Upper lobe of left lung (tissue), 6 donors: ENCODE data around the gene SLC22A1. TPM values are rescaled to one million over a fixed set of nuclear protein-coding genes. Genes with fewer than 3 reads are reported as not detected.

ENCODE experiments used
- ATAC-seq, 2 donors: fragments of 200-7000 bp; cut with Tn5 transposase; one replicate each; pipeline ENCODE4 v1.9.1; 2022; ENCODE audit warnings: mild to moderate bottlenecking in 2 of 2, moderate library complexity in 2 of 2; ENCODE audit not compliant: low FRiP score in 2 of 2
- DNase-seq, 2 donors: peaks; one replicate each; pipeline ENCODE4 v3.0.0-alpha.2; 2019 to 2020
- H3K27ac ChIP-seq, 4 donors: fragments of 200-600 bp; sonication (generic); one replicate each; pipeline ENCODE4 v1.5.1; 2016 to 2019
- H3K27me3 ChIP-seq, 4 donors: fragments of 200-600 bp; sonication (generic); one replicate each; pipeline ENCODE4 v1.5.1; 2017 to 2019
- H3K36me3 ChIP-seq, 4 donors: fragments of 200-600 bp; sonication (generic); one replicate each; pipeline ENCODE4 v1.5.1; 2016 to 2019
- H3K4me1 ChIP-seq, 4 donors: fragments of 200-600 bp; sonication (generic); one replicate each; pipeline ENCODE4 v1.5.1; 2018 to 2019
- H3K4me3 ChIP-seq, 4 donors: fragments of 200-600 bp; sonication (generic); one replicate each; pipeline ENCODE4 v1.5.1; 2017 to 2019; ENCODE audit warnings: mild to moderate bottlenecking in 2 of 4, moderate library complexity in 1 of 4
- H3K9me3 ChIP-seq, 4 donors: fragments of 200-600 bp; sonication (generic); one replicate each; pipeline ENCODE4 v1.5.1; 2018 to 2019
- CTCF ChIP-seq, 6 experiments: fragments of 450-650 bp in 4 of 6; fragments of 200-600 bp in 2 of 6; sonication (generic) in 2 of 6; IDR thresholded peaks; one replicate each; pipeline ENCODE4 v1.5.1; 2016 to 2019; ENCODE audit warnings: antibody characterized with exemption in 6 of 6
- EP300 ChIP-seq, 4 donors: sonication (generic); formaldehyde crosslinking; IDR thresholded peaks; one replicate each; pipeline ENCODE4 v1.5.1; 2017; ENCODE audit warnings: antibody characterized with exemption in 4 of 4, control low read depth in 2 of 4
- POLR2A ChIP-seq, 4 donors: fragments of 450-650 bp; IDR thresholded peaks; one replicate each; pipeline ENCODE4 v1.5.1; 2016 to 2017; ENCODE audit warnings: antibody characterized with exemption in 4 of 4, mild to moderate bottlenecking in 2 of 4
- POLR2AphosphoS5 ChIP-seq, 2 donors: sonication (generic); formaldehyde crosslinking; IDR thresholded peaks; one replicate each; pipeline ENCODE4 v1.5.1; 2017; ENCODE audit warnings: antibody characterized with exemption in 2 of 2
- WGBS, 2 donors: methylation state at CpG; one replicate each; pipeline ENCODE4 v1.1.5; 2017 to 2018; 5-methylcytosine and 5-hydroxymethylcytosine counted together
- total RNA-seq, 6 donors: library from RNA; depleted of rRNA in 4 of 6; stranded (reverse); fragments of >200 nt in 4 of 6; gene quantifications; one replicate each; pipeline versions ENCODE4 v1.1.0 to v1.2.1, GENCODE V29; 2016 to 2021
- donor health status: DM: no; HTN: no; CAD: no; lungs with moderate emphysema.
- donor health status: DM: no; HTN: yes; CAD: no; lungs with severe emphysema.

The SLC22A1 gene
- total RNA-seq, 6 donors from 2014 or later: 0.67 to 4.2 (median 2.0) TPM

DNA sequence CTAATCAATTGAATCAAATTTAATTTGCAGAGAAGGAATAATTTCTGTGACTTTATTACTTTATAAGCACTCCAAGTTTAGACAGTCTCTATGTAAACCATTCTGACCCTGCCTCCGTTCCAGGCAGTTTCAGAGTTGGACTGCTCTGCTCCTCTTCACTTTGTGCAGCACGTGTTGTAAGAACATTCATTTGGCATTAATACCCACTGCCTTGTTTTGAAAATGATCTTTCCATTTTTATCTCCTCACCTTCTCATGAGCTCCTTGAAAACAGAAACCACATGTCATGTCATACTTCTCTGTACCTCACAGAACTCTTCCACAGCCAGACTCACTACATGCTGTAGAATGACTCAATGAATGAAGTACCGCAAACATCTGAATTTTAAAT lies 25.5 kb downstream of the SLC22A1 start:
- ATAC-seq: no peak
- WGBS, 2 donors: 87 to 94% methylated on average over 3 of the region's 3 CpGs

GRCh38 chr6:160154471-160154870 lies 32.9 kb downstream of the SLC22A1 start:
- H3K27me3 ChIP-seq: no peaks in the 10 kb centered on the region
- DNase-seq (no peak), ATAC-seq (no peak)
- WGBS, 2 donors: 91 to 99% methylated on average over 3 of the region's 3 CpGs
- no peaks in the 10 kb centered on the region for H3K4me1 ChIP-seq
- H3K27ac ChIP-seq: no peak overlapping the region
- no peaks in the 10 kb centered on the region for H3K36me3 ChIP-seq
- H3K9me3 ChIP-seq: peaks cover 0 to 3% (median 0%) of the 10 kb centered on the region in 4 donors
- no peak overlapping the region for H3K4me3 ChIP-seq
- TF ChIP-seq POLR2A (IDR thresholded peaks at IDR 0.05) (no peak), CTCF (IDR thresholded peaks at IDR 0.05) (no peak), POLR2AphosphoS5 (IDR thresholded peaks at IDR 0.05) (no peak), EP300 (IDR thresholded peaks at IDR 0.05) (no peak)

More for the DNA sequence above, 25.5 kb downstream of the SLC22A1 start:
- Histone ChIP-seq H3K9me3 (no peaks in the 10 kb centered on the region), H3K4me3 (no peak overlapping the region), H3K27me3 (no peaks in the 10 kb centered on the region), H3K27ac (no peak overlapping the region), H3K4me1 (no peaks in the 10 kb centered on the region), H3K36me3 (no peaks in the 10 kb centered on the region)
- no peak for TF ChIP-seq POLR2A (IDR thresholded peaks at IDR 0.05)
- TF ChIP-seq POLR2AphosphoS5 (IDR thresholded peaks at IDR 0.05): no peak
- TF ChIP-seq CTCF (IDR thresholded peaks at IDR 0.05): no peak
- no peak for TF ChIP-seq EP300 (IDR thresholded peaks at IDR 0.05)
- DNase-seq: no peak

DNA sequence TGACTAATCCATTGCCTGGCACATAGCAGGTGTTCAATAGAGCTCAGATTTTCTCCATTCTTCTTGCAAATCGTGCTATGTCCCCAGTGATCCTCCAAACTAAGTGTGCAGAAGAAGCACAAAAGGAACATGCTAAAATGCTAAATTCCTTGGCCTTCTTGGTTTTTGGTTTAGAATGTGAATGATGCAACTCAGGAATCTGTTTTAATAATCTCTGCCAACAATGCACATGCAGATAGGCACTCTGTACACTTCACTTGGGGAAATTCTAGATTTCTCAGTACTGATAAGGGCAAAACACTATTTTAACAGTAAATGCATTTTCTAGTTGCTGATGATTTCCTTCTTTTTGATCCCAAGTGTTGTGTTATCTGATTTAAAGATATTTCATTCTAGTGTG lies 35.2 kb downstream of the SLC22A1 start:
- H3K27ac ChIP-seq: no peak overlapping the region
- no peaks in the 10 kb centered on the region for H3K27me3 ChIP-seq
- H3K4me1 ChIP-seq: peaks cover 0 to 7% (median 0%) of the 10 kb centered on the region in 4 donors
- DNase-seq (no peak), ATAC-seq (no peak)
- TF ChIP-seq EP300 (IDR thresholded peaks at IDR 0.05) (no peak), POLR2A (IDR thresholded peaks at IDR 0.05) (no peak)
- 57 to 80% methylated on average over 1 of the region's 1 CpG for WGBS, 2 donors
- H3K36me3 ChIP-seq: no peaks in the 10 kb centered on the region
- no peak overlapping the region for H3K4me3 ChIP-seq
- peaks cover 0 to 3% (median 0%) of the 10 kb centered on the region in 4 donors for H3K9me3 ChIP-seq

- Histone ChIP-seq H3K9me3 (no peaks in the 10 kb centered on the region), H3K4me3 (no peak overlapping the region), H3K27ac (no peak overlapping the region), H3K27me3 (no peaks in the 10 kb centered on the region), H3K4me1 (peaks cover 0 to 7% (median 0%) of the 10 kb centered on the region in 4 donors), H3K36me3 (no peaks in the 10 kb centered on the region)
- WGBS, 2 donors: 51 to 56% methylated on average over 5 to 6 of the region's 6 CpGs
- ATAC-seq (peak in 1 of 2 donors; percentile 79), DNase-seq (peak in 1 of 2 donors; percentile 37)
- TF ChIP-seq CTCF (IDR thresholded peaks at IDR 0.05) (peak in 2 of 6 experiments; percentile 19 to 28), POLR2A (IDR thresholded peaks at IDR 0.05) (no peak), POLR2AphosphoS5 (IDR thresholded peaks at IDR 0.05) (no peak)
These were observed 38.8 kb downstream of the SLC22A1 start for GRCh38 chr6:160160450-160160849.

DNA sequence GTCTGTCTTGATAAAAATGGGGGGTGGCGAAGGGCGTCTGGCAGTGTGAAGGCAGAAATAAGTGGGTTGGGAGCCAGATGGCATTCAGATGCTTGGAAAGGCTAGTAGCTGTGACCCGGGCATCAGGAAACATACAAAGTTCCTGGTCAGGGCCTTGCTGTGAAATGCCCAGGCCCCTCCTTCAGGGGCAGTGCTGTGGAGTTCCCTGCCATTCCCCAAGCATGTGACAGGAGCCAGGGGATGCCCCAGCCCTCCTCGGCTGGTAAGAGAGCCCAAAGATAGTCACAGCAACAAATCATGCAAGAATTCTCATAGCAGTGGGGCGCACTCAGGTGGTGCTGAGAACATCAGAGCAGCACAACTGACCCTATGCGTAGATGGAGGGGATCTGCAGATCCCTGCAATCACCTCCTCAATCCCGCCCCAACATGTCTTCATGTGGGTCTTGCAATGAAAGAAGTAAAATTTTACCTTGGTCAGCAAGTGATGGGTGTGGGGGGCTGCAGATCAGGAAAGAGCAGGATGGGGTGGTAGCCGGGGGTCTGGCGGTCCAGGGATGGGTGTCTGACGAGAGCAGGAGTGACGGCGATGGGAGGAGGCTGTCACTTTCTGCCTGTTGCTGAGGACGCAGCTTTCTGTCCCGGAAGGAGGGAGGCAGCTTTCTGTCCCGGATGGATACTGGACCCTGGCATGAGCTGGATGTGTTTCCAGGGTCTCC lies 39.5 kb downstream of the SLC22A1 start:
- Histone ChIP-seq H3K27me3 (no peaks in the 10 kb centered on the region), H3K9me3 (no peaks in the 10 kb centered on the region), H3K4me1 (peaks cover 0 to 7% (median 0%) of the 10 kb centered on the region in 4 donors), H3K27ac (no peak overlapping the region), H3K36me3 (no peaks in the 10 kb centered on the region), H3K4me3 (no peak overlapping the region)
- 84 to 88% methylated on average over 14 to 15 of the region's 15 CpGs for WGBS, 2 donors
- DNase-seq: no peak
- peak in 1 of 2 donors; percentile 34 for ATAC-seq
- TF ChIP-seq CTCF (IDR thresholded peaks at IDR 0.05) (no peak), EP300 (IDR thresholded peaks at IDR 0.05) (no peak), POLR2A (IDR thresholded peaks at IDR 0.05) (no peak), POLR2AphosphoS5 (IDR thresholded peaks at IDR 0.05) (no peak)
